Testis (tissue), 2 donors: ENCODE measurements around the gene MRPL20.

Experiments used
- POLR2A ChIP-seq: fragments of 450-650 bp; IDR thresholded peaks from one replicate; pipeline ENCODE4 v1.6.1; 2017; ENCODE audit warnings: antibody characterized with exemption, mild to moderate bottlenecking, moderate library complexity
- TF ChIP-seq, protein P1 (sequence below), 3 experiments: fragments of 450-650 bp in 2 of 3; fragments of 200-600 bp in 1 of 3; sonication (generic) in 1 of 3; IDR thresholded peaks; one replicate each; pipeline ENCODE4 v1.5.1; 2016 to 2019; ENCODE audit warnings: antibody characterized with exemption in 3 of 3, mild to moderate bottlenecking in 2 of 3, moderate library complexity in 1 of 3

DNA sequence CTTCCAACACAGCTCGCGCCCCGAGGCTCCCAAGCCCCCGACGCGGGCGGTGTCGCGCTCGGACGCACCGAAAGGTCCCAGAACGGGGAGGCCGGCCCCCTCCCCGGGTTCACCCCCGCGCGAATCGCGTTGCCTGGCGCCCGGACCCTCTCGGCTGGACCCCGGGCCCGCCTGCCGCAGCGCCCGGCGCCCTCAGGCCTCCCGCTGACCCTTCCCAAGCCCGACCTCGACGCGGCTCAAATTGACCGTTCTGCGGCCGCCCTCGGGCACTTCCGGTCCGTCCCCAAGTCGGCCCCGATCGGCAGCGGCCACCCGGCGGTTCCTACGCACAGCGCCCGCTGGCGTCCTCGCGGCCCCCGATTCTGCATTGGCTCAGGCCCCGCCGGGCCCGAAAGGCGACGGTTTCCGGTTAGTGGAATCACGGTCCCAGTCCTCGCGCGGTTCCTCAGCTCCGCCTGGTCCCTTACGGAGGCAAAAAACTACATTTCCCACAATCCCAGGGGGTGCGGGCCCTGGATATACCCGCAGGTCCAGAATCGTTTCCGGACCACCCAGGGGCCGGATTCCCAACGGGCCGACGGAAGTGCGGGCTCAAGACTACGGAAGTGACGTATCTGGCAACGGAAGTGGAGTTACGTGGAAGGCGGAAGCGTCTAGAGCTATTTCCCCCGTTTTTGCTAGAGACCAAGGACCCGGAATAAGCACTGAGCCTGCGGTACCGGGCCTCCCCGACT is 32.0 kb downstream of the MRPL20 start, which contains the start of gene AURKAIP1:
- TF ChIP-seq POLR2A: no peak
- TF ChIP-seq, protein P1, sequence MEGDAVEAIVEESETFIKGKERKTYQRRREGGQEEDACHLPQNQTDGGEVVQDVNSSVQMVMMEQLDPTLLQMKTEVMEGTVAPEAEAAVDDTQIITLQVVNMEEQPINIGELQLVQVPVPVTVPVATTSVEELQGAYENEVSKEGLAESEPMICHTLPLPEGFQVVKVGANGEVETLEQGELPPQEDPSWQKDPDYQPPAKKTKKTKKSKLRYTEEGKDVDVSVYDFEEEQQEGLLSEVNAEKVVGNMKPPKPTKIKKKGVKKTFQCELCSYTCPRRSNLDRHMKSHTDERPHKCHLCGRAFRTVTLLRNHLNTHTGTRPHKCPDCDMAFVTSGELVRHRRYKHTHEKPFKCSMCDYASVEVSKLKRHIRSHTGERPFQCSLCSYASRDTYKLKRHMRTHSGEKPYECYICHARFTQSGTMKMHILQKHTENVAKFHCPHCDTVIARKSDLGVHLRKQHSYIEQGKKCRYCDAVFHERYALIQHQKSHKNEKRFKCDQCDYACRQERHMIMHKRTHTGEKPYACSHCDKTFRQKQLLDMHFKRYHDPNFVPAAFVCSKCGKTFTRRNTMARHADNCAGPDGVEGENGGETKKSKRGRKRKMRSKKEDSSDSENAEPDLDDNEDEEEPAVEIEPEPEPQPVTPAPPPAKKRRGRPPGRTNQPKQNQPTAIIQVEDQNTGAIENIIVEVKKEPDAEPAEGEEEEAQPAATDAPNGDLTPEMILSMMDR (IDR thresholded peaks at IDR 0.05): peak in 2 of 3 experiments; percentile 33 to 55
